ENCODE results near the gene CSF2.

CSF2 gene

DNA sequence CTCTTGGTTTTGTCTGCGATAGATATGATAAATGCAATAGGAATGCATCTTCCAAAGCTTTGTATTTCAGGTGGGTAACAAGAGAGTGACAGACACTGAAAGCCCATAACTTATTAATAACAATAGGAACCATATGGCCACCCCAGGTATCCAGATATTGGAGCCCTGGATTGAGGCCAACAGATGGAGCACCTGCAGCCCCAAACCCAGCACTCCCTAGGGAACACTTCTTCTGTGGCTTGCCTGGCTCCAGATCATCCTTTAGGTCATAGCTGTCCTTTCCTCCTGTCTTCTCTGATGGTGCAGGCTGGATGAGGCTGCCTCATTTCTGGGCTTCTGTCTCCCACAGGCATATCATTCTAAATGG lies 18.2 kb upstream of the CSF2 start:
- no peak for DNase-seq

DNA sequence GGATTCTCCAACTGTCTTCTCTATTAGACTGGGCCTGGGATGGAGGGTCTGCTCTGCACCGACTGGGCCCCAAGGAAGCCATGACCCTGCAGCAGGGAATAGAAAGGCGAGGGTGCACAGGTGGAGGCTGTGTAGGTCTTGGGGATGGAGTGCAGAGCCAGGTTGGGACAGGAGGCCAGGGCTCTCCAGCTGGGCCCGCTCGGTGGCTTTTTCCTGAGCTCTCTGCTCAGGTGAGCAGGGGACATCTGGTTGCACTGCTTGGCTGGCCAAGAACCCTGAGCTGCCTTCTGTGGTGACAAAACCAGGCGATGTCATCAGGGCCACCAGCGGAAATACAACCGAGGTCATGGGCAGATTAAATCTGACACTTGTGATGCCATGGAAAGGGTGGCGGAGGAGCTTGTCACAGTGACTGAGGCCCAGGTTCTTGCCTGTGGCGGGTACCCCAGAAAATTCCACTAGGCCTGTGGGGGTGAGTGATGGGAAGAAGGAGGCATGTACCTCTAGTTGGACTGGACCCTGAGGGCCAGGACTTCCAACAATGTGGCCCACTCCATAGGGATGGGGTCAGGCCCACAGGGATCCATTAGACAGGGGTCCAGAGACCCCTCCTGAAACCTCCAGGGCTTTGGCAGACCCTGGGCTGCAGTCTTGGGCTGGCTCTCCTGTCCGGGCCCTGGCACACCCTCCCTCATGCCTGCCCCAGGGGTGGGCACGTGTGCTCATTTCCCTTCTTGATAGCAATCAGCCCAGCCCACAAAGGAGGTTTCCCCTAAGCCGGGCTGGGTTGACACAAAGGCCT lies 17.6 kb upstream of the CSF2 start:
- no peak for DNase-seq

DNA sequence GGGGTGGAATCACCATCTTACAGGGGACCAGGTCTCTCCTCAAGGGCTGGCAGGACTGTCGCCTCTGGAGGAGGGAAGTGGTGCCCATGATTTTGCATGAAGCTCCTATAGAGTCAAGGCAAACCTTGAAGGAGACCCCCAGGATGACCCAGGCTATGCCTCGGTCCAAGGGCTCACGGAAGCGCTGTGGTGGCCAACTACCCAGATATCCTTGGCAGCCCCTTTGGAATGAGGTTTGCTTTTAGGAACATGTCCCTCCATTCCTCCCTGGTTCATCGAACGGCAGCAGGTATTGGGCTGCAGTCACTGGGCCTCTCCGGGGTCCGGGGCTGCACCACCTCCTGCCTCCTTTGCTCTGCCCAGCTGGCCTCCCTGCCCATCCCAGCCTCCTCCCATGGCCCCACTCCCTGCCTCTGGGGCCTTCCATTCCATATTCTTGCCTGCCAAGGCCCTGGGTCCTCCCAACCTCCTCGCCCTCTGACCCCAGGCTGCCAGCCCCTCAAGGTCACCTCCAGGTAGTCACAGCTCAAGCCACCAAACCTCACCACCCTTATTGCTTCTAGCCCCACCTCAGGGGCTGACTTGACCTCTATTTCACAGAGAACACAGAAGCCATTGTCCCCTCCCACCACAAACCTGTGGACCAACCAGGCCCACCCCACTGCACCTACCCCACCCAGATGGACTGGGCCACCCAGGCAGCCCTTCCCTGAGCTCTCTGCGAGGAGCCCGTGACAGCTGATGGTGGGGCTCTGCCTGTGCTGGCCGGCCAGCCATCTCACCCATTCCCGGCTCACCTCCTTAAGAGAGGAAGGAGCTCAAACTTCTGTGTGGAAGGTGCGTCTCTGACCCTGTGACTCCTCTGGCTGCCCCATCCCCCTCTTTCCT lies 16.7 kb upstream of the CSF2 start:
- no peak for DNase-seq

DNA sequence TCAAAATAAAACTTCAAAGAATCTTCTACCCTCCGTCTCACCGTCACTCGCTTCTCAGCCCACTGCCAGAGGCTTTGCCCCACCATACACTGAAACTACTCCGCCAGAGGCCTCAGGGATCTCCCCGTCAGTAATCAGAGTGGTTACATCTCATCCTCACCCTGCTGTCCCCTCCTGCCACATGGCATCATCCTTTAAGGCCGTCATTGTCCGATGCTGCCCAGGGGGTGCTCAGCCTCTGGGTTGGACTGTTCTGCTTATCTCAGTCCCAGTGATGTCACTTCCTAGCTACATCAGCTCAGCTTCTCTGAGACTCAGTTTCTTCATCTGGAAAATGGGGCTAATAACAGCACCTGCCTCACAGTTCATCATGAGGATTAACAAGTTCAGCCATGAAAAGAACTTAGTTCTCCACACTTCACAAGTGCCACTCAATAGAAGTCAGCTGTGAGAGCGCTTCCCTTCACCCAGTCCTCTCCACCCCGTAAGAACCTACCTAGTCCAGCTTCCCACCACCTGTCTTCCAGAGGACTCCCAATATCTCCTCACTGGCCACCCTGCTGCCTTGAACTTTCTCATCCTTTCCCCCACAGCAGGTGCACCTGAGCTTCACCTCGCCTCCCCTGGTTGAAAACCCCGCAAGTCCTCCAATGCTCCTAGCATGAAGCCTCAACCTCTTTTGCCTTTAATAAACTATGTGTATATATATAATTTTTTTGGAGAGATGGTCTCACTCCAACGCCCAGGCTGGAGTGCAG lies 15.9 kb upstream of the CSF2 start:
- no peak for DNase-seq

DNA sequence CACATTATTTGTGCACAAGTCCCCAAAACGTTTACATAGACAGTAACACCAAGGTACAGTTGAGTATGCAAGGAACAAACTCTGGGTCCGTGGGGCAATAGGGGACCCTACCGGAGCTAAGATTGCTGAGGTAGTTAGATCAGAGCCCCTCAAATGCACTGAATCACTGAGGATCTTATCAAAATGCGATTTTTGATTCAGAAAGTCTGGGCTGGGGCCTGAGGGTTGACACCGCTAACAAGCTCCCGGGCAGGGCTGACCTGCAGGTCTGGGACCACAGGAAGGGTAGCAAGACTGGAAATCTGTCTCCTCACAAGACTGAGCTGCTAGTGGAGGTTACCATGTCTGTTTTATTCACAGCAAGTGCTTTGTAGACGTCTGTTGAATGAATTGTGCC lies 14.9 kb upstream of the CSF2 start:
- DNase-seq: no peak

DNA sequence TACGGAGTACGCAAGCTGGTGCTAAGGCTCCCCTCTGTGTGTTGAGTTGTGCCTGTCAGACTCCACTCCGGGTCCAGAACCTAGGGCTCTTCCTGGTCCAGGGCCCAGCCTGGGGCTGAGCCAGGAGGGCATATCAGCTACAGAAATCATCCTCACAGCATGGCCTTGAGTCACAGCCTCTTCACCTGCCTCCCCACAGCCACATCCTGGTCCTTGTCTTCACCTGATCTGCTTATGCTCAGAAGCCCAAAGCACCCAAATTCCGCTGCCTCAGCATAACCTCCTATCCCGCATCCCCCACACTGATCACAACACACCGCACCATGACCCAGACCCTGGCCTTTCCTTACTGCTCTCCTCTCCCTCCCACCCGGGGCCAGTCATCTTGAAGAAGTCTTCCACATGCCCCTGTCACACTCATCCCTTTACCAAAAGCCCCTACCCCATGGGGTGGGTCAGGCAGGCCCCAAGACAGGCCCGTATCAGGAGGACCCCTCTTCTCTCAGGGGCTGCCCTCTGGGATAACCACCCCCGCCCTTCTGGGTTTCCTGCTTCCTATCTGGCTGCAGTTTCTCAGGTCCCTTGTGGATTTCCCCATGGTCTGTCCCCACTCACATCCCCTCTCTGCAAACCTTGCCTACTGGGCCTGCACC lies 14.4 kb upstream of the CSF2 start:
- no peak for DNase-seq

DNA sequence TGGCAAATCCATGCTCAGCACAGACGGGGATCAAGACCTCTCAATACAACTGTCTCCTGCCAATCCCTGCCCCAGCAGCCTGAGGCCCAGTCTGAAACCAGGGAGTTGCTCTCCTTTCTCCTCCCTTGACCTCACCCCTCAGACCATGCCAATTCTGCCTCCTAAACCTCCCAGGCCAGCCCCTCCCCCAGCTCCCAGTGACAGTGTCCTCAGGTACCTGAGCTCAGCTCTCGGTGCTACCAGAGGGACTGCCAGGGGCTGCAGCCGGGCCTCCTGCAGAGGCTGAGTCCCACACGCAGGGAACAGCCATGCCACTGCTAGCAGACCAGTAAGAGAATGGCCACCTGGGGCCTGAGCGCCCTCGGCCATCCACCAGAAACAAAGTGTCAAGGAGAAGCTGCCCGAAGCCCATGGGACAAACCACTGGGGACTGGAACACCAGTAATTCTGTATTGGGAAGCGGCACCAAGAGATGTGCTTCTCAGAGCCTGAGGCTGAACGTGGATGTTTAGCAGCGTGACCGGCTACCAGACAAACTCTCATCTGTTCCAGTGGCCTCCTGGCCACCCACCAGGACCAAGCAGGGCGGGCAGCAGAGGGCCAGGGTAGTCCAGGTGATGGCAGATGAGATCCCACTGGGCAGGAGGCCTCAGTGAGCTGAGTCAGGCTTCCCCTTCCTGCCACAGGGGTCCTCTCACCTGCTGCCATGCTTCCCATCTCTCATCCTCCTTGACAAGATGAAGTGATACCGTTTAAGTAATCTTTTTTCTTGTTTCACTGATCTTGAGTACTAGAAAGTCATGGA lies 13.7 kb upstream of the CSF2 start:
- no peak for DNase-seq

DNA sequence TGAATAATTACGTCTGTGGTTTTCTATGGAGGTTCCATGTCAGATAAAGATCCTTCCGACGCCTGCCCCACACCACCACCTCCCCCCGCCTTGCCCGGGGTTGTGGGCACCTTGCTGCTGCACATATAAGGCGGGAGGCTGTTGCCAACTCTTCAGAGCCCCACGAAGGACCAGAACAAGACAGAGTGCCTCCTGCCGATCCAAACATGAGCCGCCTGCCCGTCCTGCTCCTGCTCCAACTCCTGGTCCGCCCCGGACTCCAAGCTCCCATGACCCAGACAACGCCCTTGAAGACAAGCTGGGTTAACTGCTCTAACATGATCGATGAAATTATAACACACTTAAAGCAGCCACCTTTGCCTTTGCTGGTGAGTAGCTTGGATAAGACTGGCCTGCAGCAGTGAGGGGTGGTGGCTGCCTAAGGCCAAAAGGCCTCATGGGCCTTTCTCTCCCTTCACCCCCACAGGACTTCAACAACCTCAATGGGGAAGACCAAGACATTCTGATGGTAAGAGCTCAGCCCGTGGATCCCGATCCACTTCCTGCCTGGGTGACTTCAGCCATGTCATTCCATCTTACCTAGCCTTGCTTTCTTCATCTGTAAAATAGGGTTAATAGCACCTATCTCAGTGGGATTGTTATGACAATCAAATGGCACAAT lies 13.0 kb upstream of the CSF2 start, which contains the start of gene IL3:
TSS of gene IL3 (plus strand) at position 155 of the 661 bp plus-strand sequence. CDS start at position 207, 52 bp downstream.
- DNase-seq: no peak

DNA sequence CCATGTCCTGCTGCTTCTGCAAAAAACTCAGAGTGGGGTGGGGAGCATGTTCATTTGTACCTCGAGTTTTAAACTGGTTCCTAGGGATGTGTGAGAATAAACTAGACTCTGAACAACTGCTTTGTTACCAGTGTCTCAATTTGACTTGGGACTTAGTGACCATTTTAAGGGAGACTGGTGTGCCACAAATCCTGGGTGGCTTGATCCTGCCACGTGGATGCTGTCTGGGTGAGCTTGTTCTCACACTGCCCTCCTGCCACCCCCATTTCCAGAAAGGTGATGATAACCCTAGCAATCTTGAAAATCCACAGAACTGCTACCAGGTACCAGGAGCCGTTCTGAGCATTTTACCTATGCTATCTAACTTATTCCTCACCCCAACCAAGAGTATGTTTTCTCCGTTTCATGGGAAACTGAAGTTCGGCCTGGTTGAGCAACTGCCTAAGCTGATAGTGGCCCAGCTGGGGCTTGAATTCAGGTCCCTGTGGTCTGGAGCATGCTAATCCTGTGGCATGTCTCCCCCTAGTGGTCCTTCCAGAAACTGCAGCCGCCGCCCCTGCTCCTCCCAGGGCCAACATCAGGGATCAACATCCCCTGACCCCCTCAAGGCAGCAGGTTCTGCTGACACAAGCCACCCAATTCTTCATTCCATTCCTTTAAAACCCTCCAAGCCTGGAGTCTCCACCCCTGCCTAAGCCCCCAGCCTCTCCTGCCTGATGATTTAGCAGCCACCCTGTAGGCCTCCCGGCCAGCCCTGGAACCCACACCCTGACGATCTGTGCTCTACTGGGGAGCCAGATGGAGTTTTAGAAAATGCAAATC lies 10.3 kb upstream of the CSF2 start:
- DNase-seq: peak; percentile 33

DNA sequence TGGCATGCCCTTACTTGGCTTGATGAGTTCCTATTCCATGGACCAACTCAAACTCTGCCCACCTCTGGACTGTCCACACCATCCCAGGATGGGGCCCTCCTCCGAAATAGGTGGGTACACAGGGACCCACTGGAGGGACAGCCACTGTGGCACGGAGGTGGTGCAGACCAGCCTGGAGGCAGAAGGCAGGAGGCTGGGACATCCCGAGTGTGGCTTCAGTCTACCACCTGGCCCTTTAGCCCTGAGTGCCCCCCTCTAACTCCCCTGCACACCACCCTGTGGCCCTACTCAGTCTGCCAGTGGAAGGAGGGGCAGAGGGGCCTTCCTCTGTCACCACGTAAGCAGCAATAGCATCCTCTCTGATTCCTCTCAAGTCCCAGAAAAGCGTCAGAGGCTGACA lies 9.4 kb upstream of the CSF2 start:
- no peak for DNase-seq

DNA sequence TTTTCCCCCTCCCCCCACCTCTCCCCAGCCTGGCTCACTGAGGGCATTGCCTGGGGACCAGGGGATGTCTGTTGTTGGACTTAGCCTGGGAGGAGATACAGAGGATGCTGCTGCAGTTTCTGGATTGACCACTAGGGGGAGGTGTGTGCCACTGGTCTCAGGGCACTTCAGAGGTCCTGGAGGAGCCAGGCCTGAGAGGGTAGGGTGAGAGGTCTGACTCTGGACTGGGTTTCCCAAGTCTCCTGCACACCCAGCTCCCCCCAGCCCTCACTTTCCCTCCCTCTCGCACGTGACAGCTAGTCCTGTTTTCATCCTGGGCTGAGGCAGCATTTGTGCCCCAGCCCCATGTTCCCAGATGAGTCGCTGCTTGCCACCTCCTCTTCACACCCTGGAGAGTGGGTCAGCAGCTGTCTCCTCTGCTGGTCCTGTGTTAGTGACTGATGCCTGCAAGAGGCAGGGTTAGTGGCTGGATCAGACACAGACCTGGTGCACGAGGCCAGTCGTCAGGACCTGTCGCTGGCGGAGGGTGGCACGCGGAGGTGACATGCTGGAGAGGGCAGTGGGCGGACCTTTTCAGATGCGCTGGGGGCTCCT lies 8.8 kb upstream of the CSF2 start:
- DNase-seq: peak; percentile 44

DNA sequence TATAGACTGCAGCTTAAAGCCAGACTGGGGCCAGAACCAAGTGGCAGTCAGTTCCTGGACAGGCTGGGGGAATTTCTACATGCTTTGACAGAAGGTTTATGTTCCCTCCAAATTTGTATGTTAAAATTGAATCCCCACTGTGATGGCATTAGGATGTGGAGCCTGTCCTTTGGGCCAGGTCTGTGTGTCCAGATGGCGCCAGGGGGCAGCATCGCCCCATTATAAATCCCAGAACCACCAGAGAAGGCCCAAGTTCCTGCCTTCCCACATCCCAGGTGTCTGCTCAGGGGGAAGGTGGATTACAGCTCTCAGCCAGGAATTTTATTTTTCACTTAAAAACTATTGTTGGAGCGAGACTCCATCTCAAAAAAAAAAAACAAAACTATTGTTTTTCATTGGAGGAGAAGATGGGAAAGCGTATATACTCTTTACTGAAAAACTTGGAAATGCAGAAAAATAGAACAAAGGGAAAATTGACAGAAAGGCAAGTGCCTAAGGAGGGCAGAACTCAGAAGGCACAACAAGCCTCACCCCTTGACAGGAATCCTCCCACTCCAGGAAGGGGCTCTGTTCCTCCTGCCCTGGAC lies 8.1 kb upstream of the CSF2 start:
- DNase-seq: peak; percentile 24

DNA sequence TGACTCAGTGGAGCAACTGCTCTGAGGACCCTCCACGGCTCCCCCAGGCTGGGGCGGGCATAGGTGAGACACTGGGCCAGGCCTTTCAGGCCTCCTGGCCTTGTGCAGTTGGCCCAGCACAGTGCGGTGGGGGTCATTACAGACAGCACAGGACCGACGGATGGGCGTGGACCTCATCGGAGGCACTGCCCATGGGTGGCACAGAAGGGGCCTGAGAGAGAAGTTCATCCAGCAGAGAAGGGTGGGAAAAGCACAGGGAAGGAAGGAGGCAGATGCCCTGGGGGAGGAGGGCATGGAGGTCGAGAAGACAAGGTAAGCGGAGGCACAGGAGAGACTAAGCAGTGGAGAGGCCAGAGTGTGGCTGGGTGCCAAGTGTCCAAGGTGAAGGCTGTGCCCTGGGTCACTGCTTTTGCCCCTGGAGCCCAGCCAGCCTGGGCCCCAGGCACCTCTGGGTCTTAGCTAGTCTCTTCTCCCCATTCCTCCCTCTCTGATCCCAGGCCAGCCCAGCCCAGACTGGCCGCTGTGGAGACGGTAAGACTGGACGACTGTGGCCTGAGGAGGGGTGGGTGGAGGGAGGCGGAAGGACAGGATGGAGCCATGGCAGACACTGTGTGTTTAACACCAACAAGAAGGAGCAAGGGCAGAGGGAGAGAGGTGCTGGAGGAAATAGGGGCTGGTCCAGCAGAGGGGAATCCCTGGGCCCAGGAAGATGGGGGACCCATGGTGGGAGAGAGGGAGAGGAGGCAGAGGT lies 7.5 kb upstream of the CSF2 start:
- DNase-seq: no peak

DNA sequence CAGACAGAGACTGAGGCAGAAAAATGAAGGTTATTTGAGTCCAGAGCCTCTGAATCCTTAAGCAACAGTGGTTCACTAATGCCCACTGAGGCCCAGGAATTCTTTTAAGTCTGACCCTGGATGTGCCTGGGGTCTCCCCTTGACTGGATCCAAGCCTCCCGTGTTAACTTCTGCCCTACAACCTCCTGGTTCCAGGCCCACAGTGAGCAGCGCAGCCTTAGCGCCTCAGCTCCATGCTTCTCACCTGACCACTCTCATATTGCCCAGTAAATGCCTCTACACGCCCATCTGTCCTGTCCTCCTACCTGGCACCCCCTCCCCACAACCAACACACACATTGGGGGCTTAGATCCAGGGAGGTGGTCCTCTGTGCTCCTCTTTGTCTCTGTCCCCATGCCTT lies 6.7 kb upstream of the CSF2 start:
- no peak for DNase-seq

DNA sequence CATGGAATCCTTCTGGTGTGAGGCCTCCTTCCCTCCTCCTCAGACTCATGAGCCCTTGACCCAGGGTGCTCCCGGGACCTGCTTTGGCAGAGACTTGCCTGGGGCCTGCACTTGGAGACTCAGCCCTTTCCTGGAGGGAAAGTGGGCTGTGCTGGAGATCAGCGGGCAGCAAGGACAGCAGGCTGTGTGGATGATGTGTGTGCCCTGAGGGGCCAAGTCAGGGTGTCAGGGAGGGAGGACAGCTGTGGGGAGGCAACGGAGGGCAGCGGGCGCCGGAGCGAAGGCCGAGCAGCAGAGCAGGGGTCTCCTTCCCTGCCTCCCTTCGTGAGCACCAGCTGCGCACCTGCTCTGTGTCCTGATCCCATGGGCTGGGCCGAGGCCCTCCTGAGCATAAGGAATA lies 6.1 kb upstream of the CSF2 start:
- DNase-seq: no peak

DNA sequence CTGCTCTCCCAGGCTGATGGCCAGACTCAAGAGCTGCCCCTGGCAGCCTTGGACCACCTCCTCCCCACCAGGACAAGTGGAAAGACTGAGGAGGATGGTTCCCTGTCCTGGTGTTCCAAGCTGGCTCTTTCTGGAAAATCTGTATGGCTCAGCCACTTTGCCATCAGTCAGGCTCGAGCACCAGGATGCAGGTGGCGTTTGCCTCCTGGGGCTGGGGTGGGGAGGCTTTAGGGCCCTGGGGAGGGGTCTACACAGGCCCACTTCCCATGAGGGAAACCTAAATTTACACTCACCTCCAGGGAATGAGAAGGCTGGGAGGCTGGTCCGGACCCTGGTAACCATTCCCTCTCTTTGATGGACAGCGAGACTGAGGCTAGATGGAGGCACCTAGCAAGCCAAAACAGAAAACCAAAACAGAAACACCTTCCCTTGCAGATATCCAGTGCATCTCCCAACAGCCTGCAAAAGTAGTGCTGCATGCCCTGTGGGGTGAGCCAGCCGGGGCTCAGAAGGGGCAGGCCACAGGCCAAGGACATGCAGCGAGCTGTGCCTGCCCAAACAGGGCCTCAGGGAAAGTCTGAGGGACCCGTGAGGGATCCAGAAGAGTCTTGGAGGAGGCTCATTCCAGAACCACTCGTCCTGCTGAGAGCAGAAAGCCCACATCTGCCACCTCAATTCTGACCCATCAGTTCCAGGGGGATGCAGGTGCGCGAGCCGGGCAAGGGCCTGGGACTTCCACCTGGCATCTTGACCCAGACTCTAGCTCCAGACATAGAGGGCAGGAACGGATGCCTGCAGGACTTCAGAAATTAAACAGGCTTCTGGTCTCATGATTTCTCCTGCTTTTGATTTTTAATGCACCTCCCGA lies 5.4 kb upstream of the CSF2 start:
- no peak for DNase-seq

DNA sequence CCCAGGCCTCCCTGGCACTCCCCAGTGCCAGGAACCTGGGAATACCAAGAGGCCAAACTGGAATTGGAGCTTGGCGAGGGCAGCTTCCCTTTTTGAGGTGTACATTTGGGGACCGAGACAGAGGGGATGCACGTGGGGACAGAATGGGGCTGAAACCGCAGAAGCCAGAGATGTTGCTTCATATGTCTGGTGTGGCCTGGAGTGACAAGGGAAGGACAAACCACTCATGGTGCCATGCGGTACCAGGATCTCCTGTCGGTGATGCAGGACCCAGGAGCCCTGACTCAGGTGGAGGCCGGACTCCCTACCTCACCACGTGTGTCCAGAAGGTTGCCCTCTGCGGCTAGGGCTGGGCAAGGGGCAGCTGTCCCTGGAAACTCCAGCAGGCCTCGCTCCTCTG lies 4.0 kb upstream of the CSF2 start:
- DNase-seq: no peak

DNA sequence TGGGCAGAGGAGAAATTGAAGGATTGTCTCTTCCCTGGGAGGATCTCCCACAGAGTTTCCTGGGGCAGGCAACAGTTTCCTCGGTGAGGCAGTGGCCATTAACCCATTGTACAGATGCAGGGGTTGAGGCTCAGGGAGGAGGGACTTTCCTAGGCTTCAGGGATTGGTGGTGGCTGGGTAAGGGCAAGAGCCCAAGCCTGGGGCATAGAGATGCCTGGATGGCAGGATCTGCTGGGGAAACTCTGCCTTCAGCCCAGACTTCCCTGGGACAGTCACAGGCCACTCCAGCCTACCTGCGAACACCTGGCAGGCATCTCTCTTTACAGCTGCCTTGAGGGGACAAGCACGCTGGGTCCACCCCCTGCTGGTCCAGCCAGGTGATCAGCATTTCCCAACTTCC lies 3.6 kb upstream of the CSF2 start:
- DNase-seq: no peak

Measured in COR-L47 (cell line).